ENCODE results near the gene ANAPC1.
"Not testable (repeated sequence)": the region's sequence is repeated elsewhere in the genome, so short reads cannot be mapped to it uniquely, and the experiment has no call there.

- not testable (repeated sequence) for TF ChIP-seq EZH2phosphoT487 (IDR thresholded peaks at IDR 0.05; ENCODE audit: borderline replicate concordance, low read depth); CTCF (IDR thresholded peaks at IDR 0.05); YY1 (IDR thresholded peaks at IDR 0.05; ENCODE audit: low read depth); USF2 (IDR thresholded peaks at IDR 0.05; ENCODE audit: borderline replicate concordance, low read depth, low read length); JUND (IDR thresholded peaks at IDR 0.05); REST (IDR thresholded peaks at IDR 0.05; ENCODE audit: low read depth, low read length); RAD21 (IDR thresholded peaks at IDR 0.05; ENCODE audit: low read length); SIN3A (IDR thresholded peaks at IDR 0.05; ENCODE audit: borderline replicate concordance, low read depth, low read length)
These were observed 21.5 kb upstream of the ANAPC1 start for GRCh38 chr2:111905475-111905869.

Measured in SK-N-SH (cell line).